Activated CD8-positive, alpha-beta memory T cell treated with anti-CD3 and anti-CD28 coated beads for 24 hours (primary cell): ENCODE results near the gene HLX.

Experiments used
- DNase-seq: peaks from one replicate; pipeline ENCODE4 v3.0.0-alpha.2; 2020

HLX gene

DNA sequence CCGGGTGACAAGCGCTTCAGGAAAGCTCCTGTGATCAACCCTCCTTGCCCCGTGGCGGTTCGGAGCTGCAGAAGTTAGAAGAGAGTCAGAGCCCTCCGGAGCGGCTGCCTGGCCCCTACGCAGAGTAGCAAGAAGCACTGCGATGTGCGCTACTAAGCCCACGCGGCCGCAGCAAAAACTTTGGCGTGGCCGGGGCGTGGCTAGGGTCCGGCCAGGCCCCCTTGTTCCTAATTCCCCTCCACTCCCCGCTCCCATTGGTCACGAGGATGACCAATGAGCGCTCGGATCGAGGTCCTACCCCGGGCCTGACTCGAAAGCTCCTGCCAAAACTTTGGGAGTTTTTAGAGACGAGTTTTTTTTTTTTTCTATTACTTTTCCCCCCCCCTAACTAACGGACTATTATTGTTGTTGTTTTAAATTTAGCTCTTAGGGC, at the start of gene HLX:
Gene HLX (plus strand): TSS at position 368 of the 433 bp plus-strand sequence. CDS start 415 bp downstream, outside the sequence.
- DNase-seq = peak; percentile 68

GRCh38 chr1:220833436-220833835, 45.8 kb upstream of the HLX start:
- no peak for DNase-seq

DNA sequence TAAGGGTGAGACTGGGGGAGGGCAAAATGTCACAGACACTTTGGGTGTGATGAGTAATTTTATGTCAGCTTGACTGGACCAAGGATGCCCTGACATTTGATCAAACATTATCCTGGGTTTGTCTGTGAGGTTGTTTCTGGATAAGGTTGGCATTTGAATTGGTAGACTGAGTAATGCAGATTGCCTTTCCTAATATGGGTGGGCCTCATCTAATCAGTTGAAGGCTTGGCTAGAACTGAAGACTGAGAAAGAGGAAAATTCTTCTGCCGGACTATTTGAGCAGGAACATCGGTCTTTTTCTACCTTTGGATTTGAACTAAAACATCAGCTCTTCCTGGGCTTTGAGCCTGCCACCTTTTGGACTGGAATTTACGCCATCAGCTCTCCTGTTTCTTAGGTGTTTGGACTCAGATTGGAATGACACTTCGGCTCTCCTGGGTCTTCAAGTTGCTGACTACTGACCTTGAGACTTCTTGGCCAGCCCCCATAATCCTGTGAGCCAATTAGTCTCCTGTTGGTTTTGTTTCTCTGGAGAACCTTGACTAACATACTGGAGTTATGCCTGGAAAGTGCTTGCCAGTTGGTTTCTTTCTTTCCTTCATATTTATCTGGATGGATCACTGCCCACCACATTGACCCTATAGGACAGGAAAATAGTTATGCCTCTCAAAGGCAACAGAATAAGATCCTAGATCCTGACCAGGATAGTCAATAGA, 44.9 kb upstream of the HLX start:
- DNase-seq = no peak

DNA sequence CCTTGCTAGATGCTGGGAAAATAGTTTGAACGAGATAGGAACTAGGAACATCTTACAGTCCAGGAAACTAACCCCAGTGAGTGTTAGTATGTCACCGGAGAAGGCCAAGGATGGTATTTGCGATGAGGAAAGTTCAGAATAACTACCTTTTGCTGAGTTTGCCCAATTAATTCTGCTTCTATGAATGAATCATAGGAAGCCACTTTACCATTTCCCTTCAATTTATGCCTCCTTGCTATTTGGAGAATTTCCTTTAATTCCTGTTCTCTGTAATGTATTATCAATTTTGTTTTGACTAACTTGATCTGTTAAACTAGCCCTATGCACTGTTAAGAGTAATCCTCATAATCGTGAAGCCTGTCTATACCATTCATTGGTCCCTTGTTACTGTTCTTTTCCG, 40.7 kb upstream of the HLX start:
- DNase-seq = no peak

- DNase-seq = no peak
These were observed 39.8 kb upstream of the HLX start for GRCh38 chr1:220839474-220839873.

- DNase-seq = no peak
These were observed 38.0 kb upstream of the HLX start for GRCh38 chr1:220841293-220841692.

DNA sequence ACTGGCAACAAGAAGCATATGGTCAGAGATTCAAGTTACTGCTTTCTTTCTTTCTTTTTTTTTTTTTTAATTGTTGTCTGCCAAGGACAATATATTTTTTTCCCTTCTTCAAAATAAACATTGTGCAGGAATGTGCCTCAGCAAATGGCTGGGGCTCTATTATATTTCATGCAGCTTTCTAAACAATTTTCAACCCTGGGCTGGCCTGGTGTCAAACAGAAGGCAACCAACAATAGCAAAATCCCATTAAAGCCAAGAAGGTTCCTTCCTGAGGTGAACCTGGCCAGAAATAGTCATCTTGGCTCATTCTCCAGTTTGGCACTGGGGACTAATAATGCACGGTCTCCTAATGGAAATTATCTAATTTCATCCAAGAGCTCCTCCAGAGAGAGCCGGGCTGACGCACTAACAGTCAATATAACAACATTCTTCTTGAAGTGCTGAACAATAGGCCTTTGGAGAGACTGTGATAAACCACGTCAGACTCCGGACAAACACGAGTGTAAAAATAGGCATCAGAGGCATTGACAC, 35.7 kb upstream of the HLX start:
- no peak for DNase-seq

GRCh38 chr1:220852408-220852807, 26.8 kb upstream of the HLX start:
- no peak for DNase-seq

GRCh38 chr1:220872296-220872695, 6.9 kb upstream of the HLX start:
- DNase-seq = no peak

GRCh38 chr1:220873087-220873486, 6.2 kb upstream of the HLX start:
- DNase-seq = no peak

DNA sequence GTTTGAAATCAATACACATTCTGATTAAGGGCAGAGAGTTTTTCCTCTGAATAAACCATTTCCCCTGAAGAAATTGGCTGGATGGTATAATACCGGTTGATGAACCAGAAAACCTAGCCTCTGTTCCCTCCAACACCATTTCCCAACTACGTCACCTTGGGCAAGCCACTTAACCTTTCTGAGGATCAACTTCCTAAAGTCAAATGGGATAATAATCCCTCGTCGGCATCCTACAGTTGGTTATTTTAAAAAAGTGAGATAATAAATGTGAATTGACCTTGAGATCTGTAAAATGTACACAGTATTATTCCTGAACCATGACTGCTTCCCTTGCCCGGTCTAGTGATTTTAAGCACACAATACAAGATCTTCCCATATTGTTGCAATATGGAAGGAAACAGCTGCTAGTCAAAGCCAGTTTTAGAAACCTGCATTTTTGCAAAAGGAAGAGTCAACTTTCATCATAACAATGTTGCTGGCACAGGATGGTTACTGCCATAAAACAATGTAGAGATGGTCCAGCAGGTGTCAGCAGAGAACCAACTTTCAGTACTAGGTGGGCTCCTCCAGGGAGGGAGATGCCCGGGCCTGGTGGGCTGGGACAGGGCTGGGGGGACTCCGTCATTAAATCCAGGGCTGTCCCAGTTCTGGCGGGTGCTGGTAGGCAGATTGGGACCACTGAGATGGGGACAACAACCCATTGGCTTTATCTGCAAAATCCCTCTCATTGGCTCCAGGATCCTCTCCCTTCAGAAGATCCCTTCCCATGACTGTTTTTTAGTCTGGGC, 5.2 kb upstream of the HLX start:
- no peak for DNase-seq

DNA sequence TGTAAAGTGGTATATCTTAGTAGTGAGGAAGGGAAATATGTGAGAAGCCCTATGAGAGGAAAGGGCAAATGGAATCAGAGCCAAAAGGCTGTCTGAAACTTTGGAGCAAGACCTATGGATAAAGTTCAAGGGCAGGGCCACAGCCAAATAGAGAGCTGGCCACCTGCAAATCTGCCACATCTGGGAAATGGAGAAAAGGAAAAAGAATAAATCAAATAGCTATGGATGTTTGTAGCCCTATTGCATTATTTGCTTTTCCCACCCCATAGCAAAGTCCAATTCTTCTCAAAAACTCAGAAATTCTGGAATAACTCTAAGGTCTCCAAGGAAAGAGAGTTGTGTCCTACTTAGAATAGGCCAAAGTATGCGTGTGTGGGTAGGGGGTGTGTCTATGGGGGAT, 4.0 kb upstream of the HLX start:
- DNase-seq = no peak

DNA sequence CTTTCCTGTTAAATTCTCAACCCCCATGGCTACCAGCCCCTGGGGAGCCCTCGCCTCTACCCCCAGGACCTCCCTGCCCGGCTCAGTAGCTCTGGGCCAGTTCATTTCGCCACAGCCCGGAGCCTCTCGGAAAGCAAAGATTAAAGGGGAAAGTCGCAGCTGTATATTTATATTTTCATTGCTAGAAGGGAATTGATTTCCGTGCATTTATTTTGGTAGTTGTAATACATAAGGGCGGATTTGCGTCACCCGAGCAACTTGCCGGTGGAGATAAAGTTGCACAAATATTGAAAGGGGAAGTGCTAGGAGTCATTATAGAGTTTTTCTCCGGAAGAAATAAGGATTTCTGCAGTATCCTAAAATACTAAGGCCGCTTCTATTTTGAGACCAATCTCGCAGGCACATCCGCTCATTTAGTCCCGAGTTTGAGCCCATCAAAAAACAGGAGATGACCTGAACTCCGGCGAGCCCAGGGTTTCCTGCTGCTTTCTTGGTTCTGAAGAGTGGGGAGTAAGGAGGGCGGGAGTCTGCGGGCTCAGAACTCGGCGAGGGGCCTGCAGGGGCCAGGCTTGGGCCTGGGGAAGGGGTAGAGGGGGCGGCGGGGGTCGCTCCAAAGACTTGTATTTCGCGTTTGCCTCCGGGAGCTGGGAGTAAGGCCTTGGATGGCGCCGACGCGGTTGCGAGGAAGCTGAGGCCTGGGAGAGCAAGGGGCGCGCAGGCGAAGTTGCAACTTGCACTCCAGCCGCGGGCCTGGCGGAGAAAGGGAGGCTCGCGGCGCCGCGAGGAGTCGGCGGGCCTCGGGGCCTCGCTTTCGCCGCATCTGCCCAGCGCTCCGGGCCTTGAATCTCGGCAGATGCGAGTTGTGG, 2.5 kb upstream of the HLX start:
- DNase-seq = no peak

DNA sequence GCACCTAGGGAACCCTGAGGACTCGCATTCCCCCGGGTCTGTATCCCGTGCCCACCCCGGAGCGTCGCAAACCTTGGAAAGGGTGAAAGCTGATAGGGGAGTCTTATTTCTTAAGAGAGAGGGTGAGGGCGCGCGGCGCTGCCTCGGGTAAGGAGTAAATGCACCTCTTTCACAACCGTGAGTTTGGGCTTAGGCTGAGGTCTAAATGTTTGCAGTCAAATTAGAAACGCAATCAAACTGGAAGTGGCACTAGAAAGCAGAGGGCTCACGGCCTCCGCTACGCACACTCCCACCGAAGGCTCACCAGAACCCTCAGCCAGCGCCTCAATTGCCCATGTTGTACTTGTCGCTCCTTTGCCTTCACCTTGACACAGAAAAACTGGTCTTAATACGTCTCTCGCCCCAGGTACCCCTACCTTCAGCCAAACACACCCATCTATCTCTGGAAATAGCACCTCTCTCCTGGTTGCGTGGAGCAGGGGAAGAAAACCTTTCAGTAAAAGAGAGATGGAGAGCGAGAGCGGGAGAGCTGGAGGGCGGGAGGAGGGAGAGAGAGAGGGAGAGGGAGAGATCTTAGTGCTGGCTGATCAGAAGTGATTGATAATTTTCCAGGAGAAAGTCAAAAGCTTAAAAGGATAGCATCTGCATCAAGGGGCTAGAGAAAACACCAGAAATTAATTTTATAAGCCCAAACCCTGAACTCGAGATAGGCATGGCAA, 1.7 kb upstream of the HLX start:
- DNase-seq = no peak

DNA sequence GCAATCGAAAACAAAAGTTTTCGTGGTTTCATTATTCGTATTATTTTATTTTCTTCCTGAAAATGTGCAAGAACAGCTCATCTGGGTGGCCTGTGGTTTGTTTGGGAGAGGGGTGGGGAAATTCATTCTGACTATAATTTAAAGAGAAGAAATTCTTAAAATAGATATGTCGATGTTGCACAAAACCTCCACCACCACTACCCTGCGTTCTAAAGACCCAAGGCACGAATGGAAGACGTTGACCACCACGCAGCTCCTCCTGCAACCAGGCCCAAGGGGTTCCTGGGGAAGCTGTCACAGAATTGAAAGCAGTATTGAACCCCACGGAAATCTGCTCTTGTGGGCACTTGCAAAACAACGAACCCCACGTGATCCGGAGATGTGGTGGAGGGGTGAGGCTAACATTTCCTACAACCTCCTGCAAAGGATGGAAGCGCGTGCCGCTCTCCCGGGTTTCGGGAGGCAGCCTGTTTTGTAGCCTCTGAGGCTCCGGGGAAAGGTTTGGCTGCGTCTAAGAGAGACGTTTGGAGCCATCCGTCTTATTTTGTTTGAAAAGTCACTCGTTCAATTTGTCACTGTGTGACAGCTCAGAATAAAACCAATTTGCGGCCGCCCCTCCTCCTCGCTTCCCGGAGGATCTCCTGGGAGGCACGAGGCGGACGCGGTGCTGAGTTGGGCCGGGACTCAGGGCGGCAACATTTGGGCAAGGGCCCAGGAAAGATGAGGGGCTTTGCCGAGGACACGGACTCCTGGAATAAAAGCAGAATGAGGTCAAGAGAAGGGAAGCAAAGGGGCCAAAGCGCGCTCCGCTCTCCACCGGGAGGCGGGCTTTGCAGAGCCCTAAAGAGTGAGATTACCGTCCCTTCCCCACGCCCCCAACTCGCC, 810 bp upstream of the HLX start:
- no peak for DNase-seq

GRCh38 chr1:220879509-220880361, 492 bp downstream of the HLX start:
- no peak for DNase-seq

GRCh38 chr1:220880362-220880670, 1.1 kb downstream of the HLX start:
- DNase-seq = no peak

- DNase-seq = no peak
These were observed 1.7 kb downstream of the HLX start for GRCh38 chr1:220880726-220881506.

DNA sequence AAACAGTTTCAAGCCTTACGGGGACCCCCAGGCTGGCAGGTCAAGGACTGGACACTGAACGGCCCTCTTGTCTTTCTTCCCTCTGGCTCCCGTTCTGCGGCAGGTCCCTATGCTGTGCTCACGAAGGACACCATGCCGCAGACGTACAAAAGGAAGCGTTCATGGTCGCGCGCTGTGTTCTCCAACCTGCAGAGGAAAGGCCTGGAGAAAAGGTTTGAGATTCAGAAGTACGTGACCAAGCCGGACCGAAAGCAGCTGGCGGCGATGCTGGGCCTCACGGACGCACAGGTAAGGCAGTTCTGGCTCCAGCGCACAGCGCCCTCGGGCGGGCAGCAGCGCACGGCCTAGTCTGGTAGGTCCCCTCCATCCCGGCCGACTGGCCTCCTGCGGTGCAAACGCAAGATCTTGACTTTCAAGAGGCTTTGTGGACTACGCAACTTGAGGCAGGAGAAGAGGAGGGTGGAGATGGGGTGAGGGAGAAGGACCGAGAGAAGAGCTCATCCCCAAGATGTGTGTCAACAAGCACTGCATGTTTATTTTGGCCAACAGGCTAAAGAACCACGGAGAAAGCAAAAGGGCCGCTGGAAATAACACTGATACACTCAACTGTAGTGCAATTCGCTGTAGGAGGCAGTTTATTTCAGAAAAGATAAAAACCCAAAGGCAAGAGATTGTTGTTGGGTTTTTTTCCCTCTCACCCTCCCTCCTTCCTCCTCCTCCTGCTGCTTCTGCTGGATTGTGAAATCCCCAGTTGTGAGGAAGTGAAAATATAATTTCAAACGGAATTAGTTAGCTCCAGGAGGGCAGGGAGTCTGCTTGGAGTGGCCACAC, 3.0 kb downstream of the HLX start:
- no peak for DNase-seq
